HepG2 (cell line): ENCODE results near the gene IL24. TPM values are rescaled to one million over a fixed set of nuclear protein-coding genes. Genes with fewer than 3 reads are reported as not detected.

Experiments used
- CENPBD1 ChIP-seq: sonication (generic); formaldehyde crosslinking; IDR thresholded peaks from 2 replicates; pipeline ENCODE4 v1.8.0; 2022; ENCODE audit warnings: missing genetic modification reagents, low read depth, mild to moderate bottlenecking, borderline replicate concordance
- IRF2 ChIP-seq: IDR thresholded peaks from 2 replicates; pipeline ENCODE4 v1.6.1; 2018; ENCODE audit warnings: missing genetic modification reagents, missing compliant biosample characterization
- KDM6A ChIP-seq: IDR thresholded peaks from 2 replicates; pipeline ENCODE4 v1.6.1; 2016; ENCODE audit warnings: low read depth
- NR1H2 ChIP-seq: sonication (generic); formaldehyde crosslinking; IDR thresholded peaks from 2 replicates; pipeline ENCODE4 v1.8.1; 2022; ENCODE audit warnings: low read depth, missing genetic modification reagents, borderline replicate concordance
- POLR2A ChIP-seq, 2 experiments: IDR thresholded peaks; 2 replicates each; pipeline ENCODE4 v1.6.1; 2011; ENCODE audit warnings: low read depth in 2 of 2, low read length in 2 of 2, mild to moderate bottlenecking in 1 of 2, moderate library complexity in 1 of 2; ENCODE audit not compliant: insufficient read depth in 1 of 2
- SP2 ChIP-seq: sonication (generic); formaldehyde crosslinking; IDR thresholded peaks from 2 replicates; pipeline ENCODE4 v1.5.1; 2020; ENCODE audit warnings: mild to moderate bottlenecking, missing genetic modification reagents
- ZBTB3 ChIP-seq: sonication (generic); formaldehyde crosslinking; IDR thresholded peaks from 2 replicates; pipeline ENCODE4 v1.4.0; 2020; ENCODE audit warnings: low read depth, mild to moderate bottlenecking, moderate library complexity, missing genetic modification reagents, borderline replicate concordance
- ZNF292 ChIP-seq: sonication (generic); formaldehyde crosslinking; IDR thresholded peaks from 2 replicates; pipeline ENCODE4 v1.8.1; 2022; ENCODE audit warnings: mild to moderate bottlenecking, low read depth, missing genetic modification reagents, borderline replicate concordance
- ZNF569 ChIP-seq: sonication (generic); formaldehyde crosslinking; IDR thresholded peaks from 2 replicates; pipeline ENCODE4 v1.5.0; 2020; ENCODE audit warnings: mild to moderate bottlenecking, missing genetic modification reagents, moderate library complexity, borderline replicate concordance
- polyA plus RNA-seq, 8 experiments: library from polyadenylated mRNA; depleted of rRNA in 3 of 8; stranded (reverse) in 7 of 8; unstranded in 1 of 8; fragments of >200 nt; fragmentation: Illumina TruSeq in 4 of 8; extraction: Trizol in 4 of 8; gene quantifications; 2 replicates each; pipeline versions ENCODE4 v1.2.1 to v1.2.3, GENCODE V29; 2011 to 2016; ENCODE audit warnings: low read depth in 4 of 8, missing spikeins in 1 of 8, mixed read lengths in 1 of 8; ENCODE audit not compliant: insufficient read depth in 1 of 8
- total RNA-seq, 5 experiments: library from RNA; depleted of rRNA; stranded (reverse); fragments of >200 nt; fragmentation: Illumina TruSeq; extraction: Trizol; gene quantifications; 2 replicates each; pipeline ENCODE4 v1.2.3, GENCODE V29; 2016; ENCODE audit warnings: low read depth in 1 of 5
- TF ChIP-seq, protein P1 (sequence below): sonication (generic); formaldehyde crosslinking; IDR thresholded peaks from 2 replicates; pipeline ENCODE4 v1.5.0; 2020; ENCODE audit warnings: missing genetic modification reagents
- TF ChIP-seq, protein P2 (sequence below), 2 experiments: sonication (generic) in 1 of 2; formaldehyde crosslinking in 1 of 2; IDR thresholded peaks; 2 replicates each; pipeline versions ENCODE4 v1.6.1 to v1.9.0; 2014 to 2022; ENCODE audit warnings: antibody characterized with exemption in 1 of 2, borderline replicate concordance in 1 of 2, inconsistent platforms in 1 of 2, low read depth in 1 of 2, missing genetic modification reagents in 1 of 2
- TF ChIP-seq, protein P3 (sequence below): sonication (generic); formaldehyde crosslinking; IDR thresholded peaks from 2 replicates; pipeline ENCODE4 v1.4.0; 2020; ENCODE audit warnings: missing genetic modification reagents, borderline replicate concordance

The IL24 gene
- total and polyA plus RNA-seq, 2 of the 13 experiments (the other 11 are each of a cell fraction or from before 2014, with no cell fraction given): not detected

GRCh38 chr1:206935491-206936067, 38.3 kb downstream of the IL24 start (continued):
- TF ChIP-seq, protein P1, sequence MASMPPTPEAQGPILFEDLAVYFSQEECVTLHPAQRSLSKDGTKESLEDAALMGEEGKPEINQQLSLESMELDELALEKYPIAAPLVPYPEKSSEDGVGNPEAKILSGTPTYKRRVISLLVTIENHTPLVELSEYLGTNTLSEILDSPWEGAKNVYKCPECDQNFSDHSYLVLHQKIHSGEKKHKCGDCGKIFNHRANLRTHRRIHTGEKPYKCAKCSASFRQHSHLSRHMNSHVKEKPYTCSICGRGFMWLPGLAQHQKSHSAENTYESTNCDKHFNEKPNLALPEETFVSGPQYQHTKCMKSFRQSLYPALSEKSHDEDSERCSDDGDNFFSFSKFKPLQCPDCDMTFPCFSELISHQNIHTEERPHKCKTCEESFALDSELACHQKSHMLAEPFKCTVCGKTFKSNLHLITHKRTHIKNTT (CRISPR knock-in tag): no peak
- TF ChIP-seq NR1H2 (CRISPR knock-in tag) (no peak), CENPBD1 (CRISPR knock-in tag) (no peak), POLR2A (IDR thresholded peaks at IDR 0.05; ENCODE audit: insufficient read depth in 1 of 2, low read depth in 2 of 2, low read length in 2 of 2) (no peak), SP2 (CRISPR knock-in tag) (no peak), ZBTB3 (CRISPR knock-in tag) (no peak), KDM6A (no peak), ZNF292 (no peak), IRF2 (CRISPR knock-in tag) (peak; percentile 72), ZNF569 (no peak)
- TF ChIP-seq, protein P2, sequence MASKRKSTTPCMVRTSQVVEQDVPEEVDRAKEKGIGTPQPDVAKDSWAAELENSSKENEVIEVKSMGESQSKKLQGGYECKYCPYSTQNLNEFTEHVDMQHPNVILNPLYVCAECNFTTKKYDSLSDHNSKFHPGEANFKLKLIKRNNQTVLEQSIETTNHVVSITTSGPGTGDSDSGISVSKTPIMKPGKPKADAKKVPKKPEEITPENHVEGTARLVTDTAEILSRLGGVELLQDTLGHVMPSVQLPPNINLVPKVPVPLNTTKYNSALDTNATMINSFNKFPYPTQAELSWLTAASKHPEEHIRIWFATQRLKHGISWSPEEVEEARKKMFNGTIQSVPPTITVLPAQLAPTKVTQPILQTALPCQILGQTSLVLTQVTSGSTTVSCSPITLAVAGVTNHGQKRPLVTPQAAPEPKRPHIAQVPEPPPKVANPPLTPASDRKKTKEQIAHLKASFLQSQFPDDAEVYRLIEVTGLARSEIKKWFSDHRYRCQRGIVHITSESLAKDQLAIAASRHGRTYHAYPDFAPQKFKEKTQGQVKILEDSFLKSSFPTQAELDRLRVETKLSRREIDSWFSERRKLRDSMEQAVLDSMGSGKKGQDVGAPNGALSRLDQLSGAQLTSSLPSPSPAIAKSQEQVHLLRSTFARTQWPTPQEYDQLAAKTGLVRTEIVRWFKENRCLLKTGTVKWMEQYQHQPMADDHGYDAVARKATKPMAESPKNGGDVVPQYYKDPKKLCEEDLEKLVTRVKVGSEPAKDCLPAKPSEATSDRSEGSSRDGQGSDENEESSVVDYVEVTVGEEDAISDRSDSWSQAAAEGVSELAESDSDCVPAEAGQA (IDR thresholded peaks at IDR 0.05; ENCODE audit: low read depth): no peak
- TF ChIP-seq, protein P2 (CRISPR knock-in tag; IDR thresholded peaks at IDR 0.05; ENCODE audit: borderline replicate concordance): no peak
- TF ChIP-seq, protein P3, sequence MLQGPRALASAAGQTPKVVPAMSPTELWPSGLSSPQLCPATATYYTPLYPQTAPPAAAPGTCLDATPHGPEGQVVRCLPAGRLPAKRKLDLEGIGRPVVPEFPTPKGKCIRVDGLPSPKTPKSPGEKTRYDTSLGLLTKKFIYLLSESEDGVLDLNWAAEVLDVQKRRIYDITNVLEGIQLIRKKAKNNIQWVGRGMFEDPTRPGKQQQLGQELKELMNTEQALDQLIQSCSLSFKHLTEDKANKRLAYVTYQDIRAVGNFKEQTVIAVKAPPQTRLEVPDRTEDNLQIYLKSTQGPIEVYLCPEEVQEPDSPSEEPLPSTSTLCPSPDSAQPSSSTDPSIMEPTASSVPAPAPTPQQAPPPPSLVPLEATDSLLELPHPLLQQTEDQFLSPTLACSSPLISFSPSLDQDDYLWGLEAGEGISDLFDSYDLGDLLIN (CRISPR knock-in tag): no peak
